GM21619 (cell line): ENCODE data around the gene TRIM32.

Experiments used
- ATAC-seq: cut with Tn5 transposase; IDR thresholded peaks from one replicate; pipeline ENCODE4 v1.9.1; 2021; ENCODE audit not compliant: unreplicated experiment

TRIM32 gene

DNA sequence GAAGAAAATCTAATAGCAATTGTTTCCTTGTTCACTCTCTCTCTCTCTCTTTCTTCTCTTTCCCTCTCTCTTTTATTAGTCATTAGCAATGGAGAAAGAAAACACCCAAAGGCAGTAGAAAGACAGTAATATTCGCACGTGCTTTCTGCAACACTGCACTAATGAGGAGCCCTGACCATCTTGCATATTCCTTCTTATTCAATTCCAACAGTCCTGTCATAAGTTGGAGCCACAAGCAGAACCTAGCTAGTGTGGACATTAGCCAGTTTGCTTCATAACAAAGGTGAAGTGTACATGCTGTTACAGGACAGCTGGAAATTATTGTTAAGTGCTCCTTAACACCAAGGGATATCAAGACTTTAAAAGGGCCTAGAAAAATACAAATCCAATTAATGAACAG is 63.4 kb downstream of the TRIM32 start:
- no peak for ATAC-seq
